ENCODE measurements around the gene DIP2B. TPM values are rescaled to one million over a fixed set of nuclear protein-coding genes. Genes with fewer than 3 reads are reported as not detected.
A peak's percentile ranks its signal among the peaks of the same experiment; 100 is the strongest.
"Not testable (repeated sequence)": the region's sequence is repeated elsewhere in the genome, so short reads cannot be mapped to it uniquely, and the experiment has no call there.

DIP2B gene
- polyA plus RNA-seq, 1 of the 3 experiments (the other 2 are of a cell fraction) = 6.6 TPM

- peaks cover 19% of the 10 kb centered on the region for H3F3A ChIP-seq (replicated peaks; ENCODE audit: insufficient read depth)
- H3K27me3 ChIP-seq (ENCODE audit: insufficient read depth) = no peaks in the 10 kb centered on the region
- no peak overlapping the region for H3K4me2 ChIP-seq
- WGBS (ENCODE audit: low lambda C conversion rate) = 96% methylated on average over 1 of the region's 1 CpG
- peaks cover 6% of the 10 kb centered on the region; the same call in 1 of the 2 replicates for H4K20me1 ChIP-seq (ENCODE audit: insufficient read depth)
- H3K4me3 ChIP-seq (ENCODE audit: low read depth in 2 of 2, low read length in 1 of 2) = no peak overlapping the region
- ChIA-PET CTCF (interaction anchor here (1.2 to 1.4 kb wide), 3 partner anchors 35 to 96 kb away, joined by 3 to 4 read pairs (median 3); no protein-coding TSS in a partner anchor), POLR2A (no interaction called here)
- H3K79me2 ChIP-seq (ENCODE audit: insufficient read depth) = peaks cover 79% of the 10 kb centered on the region; the same call in 1 of the 2 replicates
- no peaks in the 10 kb centered on the region for H3K9me2 ChIP-seq
- no peak for DNase-seq
- H3K36me3 ChIP-seq (replicated peaks in 1 of 2; ENCODE audit: control insufficient read depth in 1 of 2, insufficient read depth in 2 of 2, low read length in 1 of 2) = no peaks in the 10 kb centered on the region
- peaks cover 2 to 37% of the 10 kb centered on the region in 2 experiments; a peak in 3 of 4 replicates for H3K4me1 ChIP-seq (ENCODE audit: control insufficient read depth in 1 of 2, insufficient read depth in 2 of 2, low read depth in 1 of 2, low read length in 1 of 2)
- no peaks in the 10 kb centered on the region for H3K9me3 ChIP-seq
- 0 out of 2 replicates have a peak overlapping the region, but pooled peaks have one; percentile 10 for H2AFZ ChIP-seq (ENCODE audit: low read depth)
- no peak for TF ChIP-seq ELF1 (IDR thresholded peaks at IDR 0.05)
- TF ChIP-seq PBX3 (IDR thresholded peaks at IDR 0.05) = peak; percentile 22; the same call in 1 of the 2 replicates
- TF ChIP-seq CHD2 (IDR thresholded peaks at IDR 0.05; ENCODE audit: low read length, partially characterized antibody) = no peak
- H3K9ac ChIP-seq = peak overlapping the region; percentile 40; the same call in 1 of the 2 replicates
- H3K27ac ChIP-seq (ENCODE audit: low read depth in 2 of 2, low read length in 1 of 2) = peak overlapping the region in 1 of 2 experiments; percentile 52; a peak in 2 of 4 replicates
Measured at GRCh38 chr12:50542448-50542847, 37.7 kb downstream of the DIP2B start.

- H3K4me2 ChIP-seq; DNase-seq; H3K9me3 ChIP-seq; H3K27me3 ChIP-seq (ENCODE audit: insufficient read depth); H3K4me3 ChIP-seq (ENCODE audit: low read depth in 2 of 2, low read length in 1 of 2); H3K36me3 ChIP-seq (replicated peaks in 1 of 2; ENCODE audit: control insufficient read depth in 1 of 2, insufficient read depth in 2 of 2, low read length in 1 of 2); H4K20me1 ChIP-seq (ENCODE audit: insufficient read depth); POLR2A ChIA-PET; H3K9me2 ChIP-seq; H2AFZ ChIP-seq (ENCODE audit: low read depth): not testable (repeated sequence)
- H3F3A ChIP-seq (replicated peaks; ENCODE audit: insufficient read depth) = peaks cover 19% of the 10 kb centered on the region
- H3K27ac ChIP-seq (ENCODE audit: low read depth in 2 of 2, low read length in 1 of 2) = peak overlapping the region in 1 of 2 experiments; percentile 52; a peak in 1 of 4 replicates
- 0 out of 2 replicates have a peak overlapping the region, but pooled peaks have one; percentile 40 for H3K9ac ChIP-seq
- WGBS (ENCODE audit: low lambda C conversion rate) = 94% methylated on average over 11 of the region's 11 CpGs
- CTCF ChIA-PET = interaction anchor here (1.4 kb wide), 2 partner anchors 78 to 95 kb away, joined by 3 to 4 read pairs; no protein-coding TSS in a partner anchor
- H3K79me2 ChIP-seq (ENCODE audit: insufficient read depth) = peaks cover 81% of the 10 kb centered on the region; the same call in 1 of the 2 replicates
- H3K4me1 ChIP-seq (ENCODE audit: control insufficient read depth in 1 of 2, insufficient read depth in 2 of 2, low read depth in 1 of 2, low read length in 1 of 2) = peaks cover 2 to 37% of the 10 kb centered on the region in 2 experiments; a peak in 3 of 4 replicates
Measured at GRCh38 chr12:50543188-50543587, 38.4 kb downstream of the DIP2B start.

- H3K4me1 ChIP-seq (ENCODE audit: control insufficient read depth in 1 of 2, insufficient read depth in 2 of 2, low read depth in 1 of 2, low read length in 1 of 2) = peaks cover 2 to 37% of the 10 kb centered on the region in 2 experiments; a peak in 3 of 4 replicates
- no peak overlapping the region for H3K4me3 ChIP-seq (ENCODE audit: low read depth in 2 of 2, low read length in 1 of 2)
- DNase-seq = no peak
- peaks cover 74% of the 10 kb centered on the region; the same call in 1 of the 2 replicates for H3K79me2 ChIP-seq (ENCODE audit: insufficient read depth)
- no peak overlapping the region for H3K4me2 ChIP-seq
- no peaks in the 10 kb centered on the region for H3K9me2 ChIP-seq
- no peaks in the 10 kb centered on the region for H3K27me3 ChIP-seq (ENCODE audit: insufficient read depth)
- no peak overlapping the region for H2AFZ ChIP-seq (ENCODE audit: low read depth)
- POLR2A ChIA-PET = no interaction called here
- H3K27ac ChIP-seq (ENCODE audit: low read depth in 2 of 2, low read length in 1 of 2) = no peak overlapping the region
- H3K9me3 ChIP-seq = no peaks in the 10 kb centered on the region
- no peak overlapping the region for H3K9ac ChIP-seq
- peaks cover 6% of the 10 kb centered on the region; the same call in 1 of the 2 replicates for H4K20me1 ChIP-seq (ENCODE audit: insufficient read depth)
- CTCF ChIA-PET = interaction anchor here (0.6 kb wide), 1 partner anchor 24 kb away, joined by 4 read pairs; no protein-coding TSS in a partner anchor
- WGBS (ENCODE audit: low lambda C conversion rate) = 98% methylated on average over 5 of the region's 5 CpGs
- no peaks in the 10 kb centered on the region for H3K36me3 ChIP-seq (replicated peaks in 1 of 2; ENCODE audit: control insufficient read depth in 1 of 2, insufficient read depth in 2 of 2, low read length in 1 of 2)
- H3F3A ChIP-seq (replicated peaks; ENCODE audit: insufficient read depth) = peaks cover 19% of the 10 kb centered on the region
- TF ChIP-seq RAD21 (IDR thresholded peaks at IDR 0.05; ENCODE audit: low read length) (no peak), RXRA (IDR thresholded peaks at IDR 0.05; ENCODE audit: borderline replicate concordance, low read depth) (no peak), NRF1 (IDR thresholded peaks at IDR 0.05; ENCODE audit: low read depth, low read length) (no peak), IRF3 (IDR thresholded peaks at IDR 0.05; ENCODE audit: low read depth, low read length) (no peak), JUND (IDR thresholded peaks at IDR 0.05) (no peak), YY1 (IDR thresholded peaks at IDR 0.05; ENCODE audit: low read depth) (no peak), FOXJ3 (CRISPR knock-in tag; IDR thresholded peaks at IDR 0.05) (no peak), RFX5 (IDR thresholded peaks at IDR 0.05; ENCODE audit: low read length) (no peak), GATA2 (CRISPR knock-in tag; IDR thresholded peaks at IDR 0.05) (no peak), CHD2 (IDR thresholded peaks at IDR 0.05; ENCODE audit: low read length, partially characterized antibody) (no peak), NFIC (IDR thresholded peaks at IDR 0.05; ENCODE audit: borderline replicate concordance) (no peak), TCF12 (IDR thresholded peaks at IDR 0.05) (no peak), EZH2phosphoT487 (IDR thresholded peaks at IDR 0.05; ENCODE audit: borderline replicate concordance, low read depth) (no peak), EP300 (IDR thresholded peaks at IDR 0.05; ENCODE audit: borderline replicate concordance in 1 of 2, low read depth in 1 of 2, low read length in 1 of 2) (no peak), GABPA (IDR thresholded peaks at IDR 0.05; ENCODE audit: low read depth) (no peak)
Measured at GRCh38 chr12:50545213-50545612, 40.4 kb downstream of the DIP2B start.
